GM12878 (cell line): ENCODE measurements around the gene GHRH. TPM values are rescaled to one million over a fixed set of nuclear protein-coding genes. Genes with fewer than 3 reads are reported as not detected.

Experiments used
- ATAC-seq: fragments of 200-7000 bp; cut with Tn5 transposase; 3 replicates; pipeline ENCODE4 v1.9.1; 2020; ENCODE audit warnings: mild to moderate bottlenecking, moderate library complexity
- BruUV-seq: library from RNA; stranded (reverse); fragments of 400-500 nt; replicated peaks from 2 replicates; lab custom pipeline; 2021; lab: Mats Ljungman, UMichigan
- CTCF ChIA-PET: fragments of 300-600 bp; sonication (Branson Sonifier 250); formaldehyde crosslinking; extraction: SDS; loops from one replicate; lab custom pipeline; 2021; ENCODE audit warnings: inconsistent platforms; lab: Yijun Ruan, JAX
- POLR2A ChIA-PET: fragments of 350-600 bp; formaldehyde crosslinking; extraction: SDS; loops from one replicate; lab custom pipeline; 2021; ENCODE audit warnings: inconsistent platforms; lab: Charles Lee
- RAD21 ChIA-PET: fragments of 300-600 bp; sonication (Branson Sonifier 250); formaldehyde crosslinking; loops from one replicate; lab custom pipeline; 2023; ENCODE audit warnings: antibody characterized with exemption; ENCODE audit not compliant: unreplicated experiment; lab: Charles Lee
- SMC1A ChIA-PET: fragments of 300-600 bp; sonication (Branson Sonifier 250); formaldehyde crosslinking; loops from one replicate; lab custom pipeline; 2023; ENCODE audit not compliant: unreplicated experiment, uncharacterized antibody; lab: Charles Lee
- DNase-seq: peaks from one replicate; pipeline ENCODE4 v3.0.0-alpha.2; 2011; ENCODE audit warnings: low read depth, low spot score
- FAIRE-seq: peaks from 3 replicates; lab custom pipeline; 2011; peaks lifted over from hg19 to GRCh38; lab: Jason Lieb, UNC
- H2AFZ ChIP-seq: 2 replicates; pipeline ENCODE4 v1.6.0; 2011; ENCODE audit warnings: low read depth, low read length, control low read depth; ENCODE audit not compliant: control insufficient read depth
- H3K27ac ChIP-seq: 2 replicates; pipeline ENCODE4 v1.5.1; 2011; ENCODE audit warnings: control low read depth; ENCODE audit not compliant: control insufficient read depth, insufficient read depth
- H3K27me3 ChIP-seq, 2 experiments: replicated peaks in 1 of 2; 2 replicates each; pipeline versions ENCODE4 v1.6.0 to v1.6.1; 2011; ENCODE audit warnings: low read length in 1 of 2; ENCODE audit not compliant: control insufficient read depth in 2 of 2, insufficient read depth in 2 of 2
- H3K36me3 ChIP-seq, 2 experiments: 2 replicates each; pipeline ENCODE4 v1.5.1; 2011; ENCODE audit warnings: low read length in 1 of 2; ENCODE audit not compliant: control insufficient read depth in 2 of 2, insufficient read depth in 2 of 2
- H3K4me1 ChIP-seq: 2 replicates; pipeline ENCODE4 v1.6.1; 2011; ENCODE audit warnings: mild to moderate bottlenecking, low read length, moderate library complexity, mixed read lengths; ENCODE audit not compliant: control insufficient read depth, insufficient read depth
- H3K4me2 ChIP-seq: 2 replicates; pipeline ENCODE4 v1.6.0; 2011; ENCODE audit warnings: control low read depth; ENCODE audit not compliant: control insufficient read depth, insufficient read depth
- H3K4me3 ChIP-seq: fragments of 200-600 bp; sonication (generic); 2 replicates; pipeline ENCODE4 v1.5.1; 2016
- H3K79me2 ChIP-seq: 2 replicates; pipeline ENCODE4 v1.6.0; 2011; ENCODE audit warnings: low read length; ENCODE audit not compliant: control insufficient read depth, insufficient read depth
- H3K9ac ChIP-seq: 2 replicates; pipeline ENCODE4 v1.8.0; 2011; ENCODE audit warnings: low read length, control low read depth, mixed read lengths; ENCODE audit not compliant: control insufficient read depth, insufficient read depth
- H3K9me3 ChIP-seq: replicated peaks from 3 replicates; pipeline ENCODE4 v1.5.1; 2011; ENCODE audit warnings: mild to moderate bottlenecking, low read length; ENCODE audit not compliant: control insufficient read depth, insufficient read depth
- H4K20me1 ChIP-seq: 2 replicates; pipeline ENCODE4 v1.6.0; 2011; ENCODE audit not compliant: control insufficient read depth, insufficient read depth
- GATAD2B ChIP-seq: fragments of 450-650 bp; conservative IDR thresholded peaks from 2 replicates; pipeline ENCODE4 v1.6.1; 2017; ENCODE audit warnings: low read depth, mild to moderate bottlenecking, moderate library complexity
- RB1 ChIP-seq: fragments of 450-650 bp; formaldehyde crosslinking; IDR thresholded peaks from 2 replicates; pipeline ENCODE4 v1.6.1; 2017; ENCODE audit warnings: mild to moderate bottlenecking, borderline replicate concordance
- SMC3 ChIP-seq: IDR thresholded peaks from 2 replicates; pipeline ENCODE4 v1.6.1; 2011; ENCODE audit warnings: low read length, improper control_type of control experiment, borderline replicate concordance
- SP1 ChIP-seq: IDR thresholded peaks from one replicate; pipeline ENCODE4 v1.6.1; 2011; ENCODE audit warnings: low read depth, low read length
- TBL1XR1 ChIP-seq: IDR thresholded peaks from 2 replicates; pipeline ENCODE4 v1.6.1; 2012; ENCODE audit warnings: low read depth, low read length, improper control_type of control experiment
- YY1 ChIP-seq: IDR thresholded peaks from 2 replicates; pipeline ENCODE4 v1.6.1; 2011; ENCODE audit warnings: low read depth, mild to moderate bottlenecking, low read length
- WGBS: methylation state at CpG from one replicate; pipeline ENCODE4 v1.1.6; 2016; ENCODE audit warnings: low lambda C conversion rate; ENCODE audit not compliant: insufficient replicate concordance, insufficient coverage; ENCODE audit errors: missing lambda C conversion rate; 5-methylcytosine and 5-hydroxymethylcytosine counted together
- in situ Hi-C: fragments of 300-500 bp; cut with MboI; formaldehyde crosslinking; loops from 9 replicates; pipeline ENCODE4 v1.14.3; 2018; ENCODE audit warnings: mixed read lengths
- intact Hi-C: fragments of 100-400 bp; cut with micrococcal nuclease; formaldehyde crosslinking; loops from one replicate; pipeline ENCODE4 v1.14.2; 2022; ENCODE audit not compliant: unreplicated experiment
- polyA plus RNA-seq, 11 experiments: library from polyadenylated mRNA; depleted of rRNA in 4 of 11; unstranded in 6 of 11; stranded (reverse) in 5 of 11; fragments of >200 nt; fragmentation: Nextera tagmentation in 4 of 11; fragmentation: Illumina TruSeq in 1 of 11; extraction: Ambion mirVana in 4 of 11; extraction: Trizol in 1 of 11; gene quantifications; 1 replicate in 1 of 11; 2 replicates in 10 of 11; pipeline versions ENCODE4 v1.2.1 to v1.2.3, GENCODE V29; 2011 to 2016; ENCODE audit warnings: inconsistent platforms in 2 of 11, missing spikeins in 2 of 11, low read depth in 1 of 11
- total RNA-seq, 4 experiments: library from RNA; depleted of rRNA in 3 of 4; stranded (reverse); fragments of >200 nt in 3 of 4; fragmentation: Illumina TruSeq in 1 of 4; extraction: Trizol in 1 of 4; gene quantifications; 2 replicates each; pipeline versions ENCODE4 v1.2.1 to v1.2.3, GENCODE V29; 2013 to 2021
- TF ChIP-seq, protein P1 (sequence below), 3 experiments: IDR thresholded peaks in 2 of 3; conservative IDR thresholded peaks in 1 of 3; 2 replicates each; pipeline ENCODE4 v1.5.1; 2011; ENCODE audit warnings: low read depth in 3 of 3, low read length in 3 of 3, mild to moderate bottlenecking in 3 of 3, control low read depth in 2 of 3, moderate library complexity in 2 of 3, inconsistent platforms in 1 of 3, mixed read lengths in 1 of 3; ENCODE audit not compliant: control insufficient read depth in 2 of 3, insufficient read depth in 1 of 3; ENCODE audit errors: extremely low read depth in 1 of 3

Gene GHRH
- total and polyA plus RNA-seq, 10 of the 15 experiments (the other 5 are each of a cell fraction or from before 2014, with no cell fraction given) = not detected

GRCh38 chr20:37204056-37204455 lies 57.6 kb downstream of the GHRH start:
- no peak overlapping the region for H3K9ac ChIP-seq
- H4K20me1 ChIP-seq = no peaks in the 10 kb centered on the region
- RAD21 ChIA-PET = no interaction called here
- CTCF ChIA-PET = interaction anchor here (2.1 to 2.4 kb wide), 3 partner anchors 8 to 330 kb away, joined by 6 to 13 read pairs (median 10); no protein-coding TSS in a partner anchor
- TF ChIP-seq GATAD2B (no peak), RB1 (no peak), TBL1XR1 (no peak)
- H3K4me2 ChIP-seq = no peak overlapping the region
- no peak overlapping the region for H3K27ac ChIP-seq
- DNase-seq (no peak), FAIRE-seq (no peak), ATAC-seq (no peak)
- POLR2A ChIA-PET = no interaction called here
- no peaks in the 10 kb centered on the region for H3K79me2 ChIP-seq
- in situ Hi-C loops = no loop called here
- peaks cover 31 to 53% of the 10 kb centered on the region in 2 experiments for H3K36me3 ChIP-seq
- 79% methylated on average over 3 of the region's 3 CpGs for WGBS
- SMC1A ChIA-PET = interaction anchor here (1.3 kb wide), 1 partner anchor 8 kb away, joined by 5 read pairs; no protein-coding TSS in a partner anchor
- no peaks in the 10 kb centered on the region for H3K4me1 ChIP-seq
- no peaks in the 10 kb centered on the region for H3K27me3 ChIP-seq
- no peak overlapping the region for H2AFZ ChIP-seq
- no peaks in the 10 kb centered on the region for H3K9me3 ChIP-seq
- no peak overlapping the region for H3K4me3 ChIP-seq
- BruUV-seq = no TSS peak
- intact Hi-C loops = no loop called here

- intact Hi-C loops (loop anchor here (1.0 kb wide), 1 partner anchor 332 kb away; no protein-coding TSS in a partner anchor), in situ Hi-C loops (no loop called here)
- H3K4me2 ChIP-seq = no peak overlapping the region
- CTCF ChIA-PET = interaction anchor here (0.5 to 4.9 kb wide), 4 partner anchors 12 to 331 kb away, joined by 3 to 45 read pairs (median 8); no protein-coding TSS in a partner anchor
- no peaks in the 10 kb centered on the region for H3K27me3 ChIP-seq
- H2AFZ ChIP-seq = no peak overlapping the region
- POLR2A ChIA-PET = interaction anchor here (0.5 kb wide), 1 partner anchor 1717 kb away, joined by 5 read pairs; no protein-coding TSS in a partner anchor
- ATAC-seq = peak; percentile 59; the same call in 2 of the 3 replicates
- WGBS = 80% methylated on average over 6 of the region's 6 CpGs
- no peak overlapping the region for H3K9ac ChIP-seq
- no peak overlapping the region for H3K4me3 ChIP-seq
- SMC1A ChIA-PET = interaction anchor here (1.0 kb wide), 1 partner anchor 331 kb away, joined by 3 read pairs; no protein-coding TSS in a partner anchor
- H3K27ac ChIP-seq = no peak overlapping the region
- H3K36me3 ChIP-seq = peaks cover 34 to 59% of the 10 kb centered on the region in 2 experiments
- no peaks in the 10 kb centered on the region for H3K4me1 ChIP-seq
- TF ChIP-seq, protein P1, sequence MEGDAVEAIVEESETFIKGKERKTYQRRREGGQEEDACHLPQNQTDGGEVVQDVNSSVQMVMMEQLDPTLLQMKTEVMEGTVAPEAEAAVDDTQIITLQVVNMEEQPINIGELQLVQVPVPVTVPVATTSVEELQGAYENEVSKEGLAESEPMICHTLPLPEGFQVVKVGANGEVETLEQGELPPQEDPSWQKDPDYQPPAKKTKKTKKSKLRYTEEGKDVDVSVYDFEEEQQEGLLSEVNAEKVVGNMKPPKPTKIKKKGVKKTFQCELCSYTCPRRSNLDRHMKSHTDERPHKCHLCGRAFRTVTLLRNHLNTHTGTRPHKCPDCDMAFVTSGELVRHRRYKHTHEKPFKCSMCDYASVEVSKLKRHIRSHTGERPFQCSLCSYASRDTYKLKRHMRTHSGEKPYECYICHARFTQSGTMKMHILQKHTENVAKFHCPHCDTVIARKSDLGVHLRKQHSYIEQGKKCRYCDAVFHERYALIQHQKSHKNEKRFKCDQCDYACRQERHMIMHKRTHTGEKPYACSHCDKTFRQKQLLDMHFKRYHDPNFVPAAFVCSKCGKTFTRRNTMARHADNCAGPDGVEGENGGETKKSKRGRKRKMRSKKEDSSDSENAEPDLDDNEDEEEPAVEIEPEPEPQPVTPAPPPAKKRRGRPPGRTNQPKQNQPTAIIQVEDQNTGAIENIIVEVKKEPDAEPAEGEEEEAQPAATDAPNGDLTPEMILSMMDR (IDR thresholded peaks at IDR 0.05 in 2 of 3, conservative IDR thresholded peaks at IDR 0.05 in 1 of 3; ENCODE audit: control insufficient read depth in 2 of 3, extremely low read depth in 1 of 3, insufficient read depth in 1 of 3, low read depth in 3 of 3, low read length in 3 of 3) = peak; percentile 43 to 62 (median 56)
- no peak for TF ChIP-seq SP1
- TF ChIP-seq YY1 = 0 out of 2 replicates have a peak, but pooled peaks have one; percentile 21
- peak; percentile 45; the same call in 1 of the 2 replicates for TF ChIP-seq SMC3
- no peak for FAIRE-seq
- RAD21 ChIA-PET = no interaction called here
- H4K20me1 ChIP-seq = peaks cover 3% of the 10 kb centered on the region; the same call in 1 of the 2 replicates
- DNase-seq = no peak
- no TSS peak for BruUV-seq
- no peaks in the 10 kb centered on the region for H3K9me3 ChIP-seq
- peaks cover 3% of the 10 kb centered on the region for H3K79me2 ChIP-seq
These were observed 59.2 kb downstream of the GHRH start for GRCh38 chr20:37202267-37202943.
